SK-N-SH (cell line): ENCODE results near the gene SETD1B. TPM values are rescaled to one million over a fixed set of nuclear protein-coding genes. Genes with fewer than 3 reads are reported as not detected.

Source experiments
- CHD2 ChIP-seq: fragments of 150-350 bp; IDR thresholded peaks from 2 replicates; pipeline ENCODE4 v1.6.1; 2018; ENCODE audit warnings: low read length; ENCODE audit not compliant: partially characterized antibody
- EZH2phosphoT487 ChIP-seq: fragments of 200-600 bp; sonication (generic); IDR thresholded peaks from 2 replicates; pipeline ENCODE4 v1.6.1; 2017; ENCODE audit warnings: low read depth, mixed run types, mild to moderate bottlenecking, antibody characterized with exemption, moderate library complexity, borderline replicate concordance
- FOXJ3 ChIP-seq: sonication (generic); formaldehyde crosslinking; IDR thresholded peaks from 2 replicates; pipeline ENCODE4 v1.5.1; 2020; ENCODE audit warnings: mild to moderate bottlenecking, missing genetic modification reagents
- GABPA ChIP-seq: IDR thresholded peaks from 2 replicates; pipeline ENCODE4 v1.4.0; 2012; ENCODE audit warnings: low read depth, mild to moderate bottlenecking
- IRF3 ChIP-seq: fragments of 150-350 bp; IDR thresholded peaks from 2 replicates; pipeline ENCODE4 v1.6.1; 2016; ENCODE audit warnings: mild to moderate bottlenecking, low read depth, low read length
- JUND ChIP-seq: IDR thresholded peaks from 2 replicates; pipeline ENCODE4 v1.4.0; 2012
- MAX ChIP-seq: IDR thresholded peaks from 2 replicates; pipeline ENCODE4 v1.4.0; 2012; ENCODE audit warnings: low read depth
- PBX3 ChIP-seq: IDR thresholded peaks from 2 replicates; pipeline ENCODE4; 2012
- RAD21 ChIP-seq: IDR thresholded peaks from 2 replicates; pipeline ENCODE4 v1.6.1; 2012; ENCODE audit warnings: mild to moderate bottlenecking, low read length
- RCOR1 ChIP-seq: fragments of 150-350 bp; IDR thresholded peaks from 2 replicates; pipeline ENCODE4 v1.6.1; 2017; ENCODE audit warnings: antibody characterized with exemption, low read length
- RFX5 ChIP-seq: IDR thresholded peaks from 2 replicates; pipeline ENCODE4 v1.6.1; 2012; ENCODE audit warnings: mild to moderate bottlenecking, improper control_type of control experiment, low read length
- TCF12 ChIP-seq: IDR thresholded peaks from 2 replicates; pipeline ENCODE4 v1.4.0; 2012
- TEAD4 ChIP-seq: IDR thresholded peaks from 2 replicates; pipeline ENCODE4 v1.4.0; 2012; ENCODE audit warnings: mild to moderate bottlenecking, borderline replicate concordance; ENCODE audit not compliant: insufficient read depth
- USF2 ChIP-seq: fragments of 150-350 bp; IDR thresholded peaks from 2 replicates; pipeline ENCODE4 v1.6.1; 2017; ENCODE audit warnings: antibody characterized with exemption, low read length, low read depth, borderline replicate concordance
- YY1 ChIP-seq: IDR thresholded peaks from 2 replicates; pipeline ENCODE4 v1.4.0; 2012; ENCODE audit warnings: low read depth, mild to moderate bottlenecking
- polyA plus RNA-seq, 3 experiments: library from polyadenylated mRNA; depleted of rRNA; stranded (reverse); fragments of >200 nt; gene quantifications; 2 replicates each; pipeline ENCODE4 v1.2.3, GENCODE V29; 2012
- TF ChIP-seq, protein P1 (sequence below): IDR thresholded peaks from 2 replicates; pipeline ENCODE4 v1.4.0; 2012; ENCODE audit warnings: low read depth, borderline replicate concordance
- TF ChIP-seq, protein P2 (sequence below): IDR thresholded peaks from 2 replicates; pipeline ENCODE4 v1.6.1; 2012; ENCODE audit warnings: mild to moderate bottlenecking, low read depth, low read length, moderate library complexity

Gene SETD1B
- polyA plus RNA-seq, 1 of the 3 experiments (the other 2 are of a cell fraction): 2.0 TPM

DNA sequence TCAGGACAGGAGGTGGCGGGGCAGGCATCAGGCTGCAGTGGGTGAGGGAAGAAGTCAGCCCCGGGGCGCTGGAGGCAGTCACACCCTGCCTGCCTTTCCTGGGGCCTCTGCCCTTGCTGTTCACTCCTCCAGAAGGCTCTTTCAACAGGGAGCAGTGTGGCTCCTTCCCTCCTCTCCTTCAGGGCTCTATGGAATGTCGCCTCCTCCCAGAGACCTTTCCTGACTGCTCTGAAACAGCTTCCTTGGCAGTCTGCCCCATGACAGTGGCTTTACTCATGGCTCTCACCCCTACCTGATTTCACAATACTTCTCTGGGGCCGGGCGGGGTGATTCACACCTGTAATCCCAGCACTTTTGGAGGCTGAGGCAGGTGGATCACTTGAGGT lies 17.4 kb upstream of the SETD1B start (continued):
- TF ChIP-seq, protein P1, sequence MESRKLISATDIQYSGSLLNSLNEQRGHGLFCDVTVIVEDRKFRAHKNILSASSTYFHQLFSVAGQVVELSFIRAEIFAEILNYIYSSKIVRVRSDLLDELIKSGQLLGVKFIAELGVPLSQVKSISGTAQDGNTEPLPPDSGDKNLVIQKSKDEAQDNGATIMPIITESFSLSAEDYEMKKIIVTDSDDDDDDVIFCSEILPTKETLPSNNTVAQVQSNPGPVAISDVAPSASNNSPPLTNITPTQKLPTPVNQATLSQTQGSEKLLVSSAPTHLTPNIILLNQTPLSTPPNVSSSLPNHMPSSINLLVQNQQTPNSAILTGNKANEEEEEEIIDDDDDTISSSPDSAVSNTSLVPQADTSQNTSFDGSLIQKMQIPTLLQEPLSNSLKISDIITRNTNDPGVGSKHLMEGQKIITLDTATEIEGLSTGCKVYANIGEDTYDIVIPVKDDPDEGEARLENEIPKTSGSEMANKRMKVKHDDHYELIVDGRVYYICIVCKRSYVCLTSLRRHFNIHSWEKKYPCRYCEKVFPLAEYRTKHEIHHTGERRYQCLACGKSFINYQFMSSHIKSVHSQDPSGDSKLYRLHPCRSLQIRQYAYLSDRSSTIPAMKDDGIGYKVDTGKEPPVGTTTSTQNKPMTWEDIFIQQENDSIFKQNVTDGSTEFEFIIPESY: no peak
- TF ChIP-seq RAD21: no peak
- no peak for TF ChIP-seq EZH2phosphoT487
- no peak for TF ChIP-seq FOXJ3
- TF ChIP-seq JUND: peak; percentile 63; the same call in 1 of the 2 replicates
- 0 out of 2 replicates have a peak, but pooled peaks have one; percentile 31 for TF ChIP-seq MAX
- TF ChIP-seq TCF12: peak; percentile 68
- TF ChIP-seq GABPA: no peak
- no peak for TF ChIP-seq TEAD4
- TF ChIP-seq USF2: no peak
- TF ChIP-seq RFX5: no peak
- no peak for TF ChIP-seq RCOR1
- TF ChIP-seq YY1: no peak
- TF ChIP-seq PBX3: 0 out of 2 replicates have a peak, but pooled peaks have one; percentile 11
- TF ChIP-seq, protein P2, sequence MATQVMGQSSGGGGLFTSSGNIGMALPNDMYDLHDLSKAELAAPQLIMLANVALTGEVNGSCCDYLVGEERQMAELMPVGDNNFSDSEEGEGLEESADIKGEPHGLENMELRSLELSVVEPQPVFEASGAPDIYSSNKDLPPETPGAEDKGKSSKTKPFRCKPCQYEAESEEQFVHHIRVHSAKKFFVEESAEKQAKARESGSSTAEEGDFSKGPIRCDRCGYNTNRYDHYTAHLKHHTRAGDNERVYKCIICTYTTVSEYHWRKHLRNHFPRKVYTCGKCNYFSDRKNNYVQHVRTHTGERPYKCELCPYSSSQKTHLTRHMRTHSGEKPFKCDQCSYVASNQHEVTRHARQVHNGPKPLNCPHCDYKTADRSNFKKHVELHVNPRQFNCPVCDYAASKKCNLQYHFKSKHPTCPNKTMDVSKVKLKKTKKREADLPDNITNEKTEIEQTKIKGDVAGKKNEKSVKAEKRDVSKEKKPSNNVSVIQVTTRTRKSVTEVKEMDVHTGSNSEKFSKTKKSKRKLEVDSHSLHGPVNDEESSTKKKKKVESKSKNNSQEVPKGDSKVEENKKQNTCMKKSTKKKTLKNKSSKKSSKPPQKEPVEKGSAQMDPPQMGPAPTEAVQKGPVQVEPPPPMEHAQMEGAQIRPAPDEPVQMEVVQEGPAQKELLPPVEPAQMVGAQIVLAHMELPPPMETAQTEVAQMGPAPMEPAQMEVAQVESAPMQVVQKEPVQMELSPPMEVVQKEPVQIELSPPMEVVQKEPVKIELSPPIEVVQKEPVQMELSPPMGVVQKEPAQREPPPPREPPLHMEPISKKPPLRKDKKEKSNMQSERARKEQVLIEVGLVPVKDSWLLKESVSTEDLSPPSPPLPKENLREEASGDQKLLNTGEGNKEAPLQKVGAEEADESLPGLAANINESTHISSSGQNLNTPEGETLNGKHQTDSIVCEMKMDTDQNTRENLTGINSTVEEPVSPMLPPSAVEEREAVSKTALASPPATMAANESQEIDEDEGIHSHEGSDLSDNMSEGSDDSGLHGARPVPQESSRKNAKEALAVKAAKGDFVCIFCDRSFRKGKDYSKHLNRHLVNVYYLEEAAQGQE: no peak
- no peak for TF ChIP-seq IRF3
- TF ChIP-seq CHD2: no peak
